Tibial nerve (tissue), 4 donors: ENCODE measurements around the gene LOXHD1. TPM values are rescaled to one million over a fixed set of nuclear protein-coding genes. Genes with fewer than 3 reads are reported as not detected.

Experiments
- DNase-seq, 2 donors: peaks; one replicate each; pipeline ENCODE4 v3.0.0-alpha.2; 2019; ENCODE audit warnings: low spot score in 2 of 2
- H3K27ac ChIP-seq, 4 donors: fragments of 200-600 bp; sonication (generic) in 3 of 4; one replicate each; pipeline ENCODE4 v1.5.1; 2017 to 2019; ENCODE audit warnings: mild to moderate bottlenecking in 1 of 4
- H3K27me3 ChIP-seq, 2 donors: fragments of 200-600 bp; sonication (generic) in 1 of 2; one replicate each; pipeline versions ENCODE4 v1.5.1 to v1.6.0; 2017 to 2019
- H3K36me3 ChIP-seq, 3 donors: fragments of 200-600 bp; sonication (generic); one replicate each; pipeline ENCODE4 v1.5.1; 2018 to 2019
- H3K4me1 ChIP-seq, 4 donors: fragments of 200-600 bp; sonication (generic) in 3 of 4; one replicate each; pipeline ENCODE4 v1.5.1; 2017 to 2019
- H3K4me3 ChIP-seq, 4 donors: fragments of 200-600 bp; sonication (generic) in 3 of 4; one replicate each; pipeline ENCODE4 v1.5.1; 2017 to 2019; ENCODE audit warnings: mild to moderate bottlenecking in 1 of 4, moderate library complexity in 1 of 4
- H3K9me3 ChIP-seq, 4 donors: fragments of 200-600 bp; sonication (generic) in 3 of 4; one replicate each; pipeline ENCODE4 v1.5.1; 2017 to 2019
- EP300 ChIP-seq, 2 donors: sonication (generic); formaldehyde crosslinking; IDR thresholded peaks; one replicate each; pipeline ENCODE4 v1.6.1; 2017; ENCODE audit warnings: antibody characterized with exemption in 2 of 2, mild to moderate bottlenecking in 1 of 2
- POLR2A ChIP-seq, 2 donors: fragments of 450-650 bp; IDR thresholded peaks; one replicate each; pipeline ENCODE4 v1.6.1; 2017; ENCODE audit warnings: antibody characterized with exemption in 2 of 2, mild to moderate bottlenecking in 2 of 2, moderate library complexity in 2 of 2
- WGBS, 2 donors: methylation state at CpG; one replicate each; pipeline ENCODE4 v1.1.5; 2018; 5-methylcytosine and 5-hydroxymethylcytosine counted together
- total RNA-seq, 4 donors: library from RNA; depleted of rRNA; stranded (reverse); fragments of >200 nt; gene quantifications; one replicate each; pipeline ENCODE4 v1.1.0, GENCODE V29; 2016
- TF ChIP-seq, protein P1 (sequence below), 5 experiments: fragments of 200-600 bp in 3 of 5; fragments of 450-650 bp in 2 of 5; sonication (generic) in 3 of 5; IDR thresholded peaks; one replicate each; pipeline ENCODE4 v1.5.1; 2016 to 2019; ENCODE audit warnings: antibody characterized with exemption in 5 of 5, mild to moderate bottlenecking in 3 of 5, moderate library complexity in 2 of 5

LOXHD1 gene
- total RNA-seq, 4 donors from 2014 or later = under 0.01 to 0.44 (median 0.21) TPM; not detected in 1

GRCh38 chr18:46439037-46439436, 218.0 kb downstream of the LOXHD1 start:
- no peaks in the 10 kb centered on the region for H3K27me3 ChIP-seq
- TF ChIP-seq POLR2A (IDR thresholded peaks at IDR 0.05) = no peak
- TF ChIP-seq EP300 (IDR thresholded peaks at IDR 0.05) = no peak
- TF ChIP-seq, protein P1, sequence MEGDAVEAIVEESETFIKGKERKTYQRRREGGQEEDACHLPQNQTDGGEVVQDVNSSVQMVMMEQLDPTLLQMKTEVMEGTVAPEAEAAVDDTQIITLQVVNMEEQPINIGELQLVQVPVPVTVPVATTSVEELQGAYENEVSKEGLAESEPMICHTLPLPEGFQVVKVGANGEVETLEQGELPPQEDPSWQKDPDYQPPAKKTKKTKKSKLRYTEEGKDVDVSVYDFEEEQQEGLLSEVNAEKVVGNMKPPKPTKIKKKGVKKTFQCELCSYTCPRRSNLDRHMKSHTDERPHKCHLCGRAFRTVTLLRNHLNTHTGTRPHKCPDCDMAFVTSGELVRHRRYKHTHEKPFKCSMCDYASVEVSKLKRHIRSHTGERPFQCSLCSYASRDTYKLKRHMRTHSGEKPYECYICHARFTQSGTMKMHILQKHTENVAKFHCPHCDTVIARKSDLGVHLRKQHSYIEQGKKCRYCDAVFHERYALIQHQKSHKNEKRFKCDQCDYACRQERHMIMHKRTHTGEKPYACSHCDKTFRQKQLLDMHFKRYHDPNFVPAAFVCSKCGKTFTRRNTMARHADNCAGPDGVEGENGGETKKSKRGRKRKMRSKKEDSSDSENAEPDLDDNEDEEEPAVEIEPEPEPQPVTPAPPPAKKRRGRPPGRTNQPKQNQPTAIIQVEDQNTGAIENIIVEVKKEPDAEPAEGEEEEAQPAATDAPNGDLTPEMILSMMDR (IDR thresholded peaks at IDR 0.05) = no peak
- DNase-seq = no peak
- no peaks in the 10 kb centered on the region for H3K36me3 ChIP-seq
- peaks cover 0 to 2% (median 0%) of the 10 kb centered on the region in 4 donors for H3K9me3 ChIP-seq
- WGBS, 2 donors = 92 to 98% methylated on average over 3 to 4 of the region's 4 CpGs
- H3K4me3 ChIP-seq = no peak overlapping the region
- no peak overlapping the region for H3K27ac ChIP-seq
- H3K4me1 ChIP-seq = no peaks in the 10 kb centered on the region

DNA sequence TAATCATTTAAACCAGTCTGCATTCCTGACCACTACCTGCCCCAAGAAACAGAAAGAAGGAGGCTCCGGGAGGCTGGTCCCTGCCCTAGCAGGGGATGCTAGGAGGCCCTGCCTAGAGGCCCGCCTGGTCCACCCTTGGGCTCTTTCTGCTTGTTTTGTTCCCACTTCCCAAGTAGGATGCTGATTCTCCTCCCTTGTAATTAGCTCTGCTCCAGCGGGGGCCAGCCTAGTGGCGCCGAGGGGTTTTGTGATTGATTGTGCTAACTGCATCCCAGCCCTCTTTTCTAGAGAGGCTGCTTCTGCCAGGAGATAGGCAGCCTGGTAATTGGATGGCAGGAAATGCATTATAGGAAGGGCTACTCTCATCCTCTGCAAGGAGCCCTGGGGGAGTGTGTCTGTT, 220.0 kb downstream of the LOXHD1 start:
- Histone ChIP-seq H3K36me3 (no peaks in the 10 kb centered on the region), H3K4me1 (no peaks in the 10 kb centered on the region), H3K27ac (no peak overlapping the region), H3K27me3 (no peaks in the 10 kb centered on the region), H3K4me3 (no peak overlapping the region), H3K9me3 (no peaks in the 10 kb centered on the region)
- DNase-seq = no peak
- TF ChIP-seq EP300 (IDR thresholded peaks at IDR 0.05) (no peak), POLR2A (IDR thresholded peaks at IDR 0.05) (no peak)
- TF ChIP-seq, protein P1 (IDR thresholded peaks at IDR 0.05) = no peak
- WGBS, 2 donors = 80 to 88% methylated on average over 5 of the region's 5 CpGs

GRCh38 chr18:46436621-46437020, 220.4 kb downstream of the LOXHD1 start:
- Histone ChIP-seq H3K9me3 (no peaks in the 10 kb centered on the region), H3K4me1 (no peaks in the 10 kb centered on the region), H3K27me3 (no peaks in the 10 kb centered on the region), H3K27ac (no peak overlapping the region), H3K4me3 (no peak overlapping the region), H3K36me3 (no peaks in the 10 kb centered on the region)
- TF ChIP-seq POLR2A (IDR thresholded peaks at IDR 0.05) (no peak), EP300 (IDR thresholded peaks at IDR 0.05) (no peak)
- TF ChIP-seq, protein P1 (IDR thresholded peaks at IDR 0.05) = no peak
- 86 to 91% methylated on average over 2 of the region's 2 CpGs for WGBS, 2 donors
- DNase-seq = no peak

GRCh38 chr18:46435031-46435430, 222.0 kb downstream of the LOXHD1 start:
- TF ChIP-seq EP300 (IDR thresholded peaks at IDR 0.05) (no peak), POLR2A (IDR thresholded peaks at IDR 0.05) (no peak)
- TF ChIP-seq, protein P1 (IDR thresholded peaks at IDR 0.05) = no peak
- 88 to 94% methylated on average over 9 of the region's 9 CpGs for WGBS, 2 donors
- no peaks in the 10 kb centered on the region for H3K9me3 ChIP-seq
- no peaks in the 10 kb centered on the region for H3K36me3 ChIP-seq
- DNase-seq = no peak
- H3K4me3 ChIP-seq = no peak overlapping the region
- H3K27me3 ChIP-seq = no peaks in the 10 kb centered on the region
- no peaks in the 10 kb centered on the region for H3K4me1 ChIP-seq
- no peak overlapping the region for H3K27ac ChIP-seq

DNA sequence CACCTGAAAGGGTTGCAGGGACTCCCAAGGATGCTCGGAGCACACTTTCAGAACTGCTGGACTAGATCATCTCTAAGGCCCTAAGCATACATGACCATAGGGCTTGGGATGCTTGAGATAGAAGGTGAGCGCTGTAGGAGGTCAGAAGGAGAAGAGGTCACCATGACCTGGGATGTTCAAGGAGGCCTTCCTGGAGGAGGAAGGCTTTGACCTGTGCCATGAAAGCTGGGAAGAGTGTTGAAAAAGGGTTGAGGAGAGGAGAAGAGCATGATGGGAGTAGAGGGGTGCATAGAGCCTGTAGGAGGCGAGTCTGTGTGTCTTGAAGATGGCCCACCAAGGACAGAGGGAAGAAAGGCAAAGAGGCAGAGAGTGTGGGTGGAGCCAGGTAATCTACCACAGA, 222.4 kb downstream of the LOXHD1 start:
- Histone ChIP-seq H3K9me3 (no peaks in the 10 kb centered on the region), H3K36me3 (no peaks in the 10 kb centered on the region), H3K27ac (no peak overlapping the region), H3K4me3 (no peak overlapping the region), H3K27me3 (no peaks in the 10 kb centered on the region), H3K4me1 (no peaks in the 10 kb centered on the region)
- TF ChIP-seq, protein P1 (IDR thresholded peaks at IDR 0.05) = no peak
- TF ChIP-seq POLR2A (IDR thresholded peaks at IDR 0.05) (no peak), EP300 (IDR thresholded peaks at IDR 0.05) (no peak)
- DNase-seq = no peak
- 95 to 97% methylated on average over 3 of the region's 3 CpGs for WGBS, 2 donors
